ENCODE data around the gene CUX1. TPM values are rescaled to one million over a fixed set of nuclear protein-coding genes. Genes with fewer than 3 reads are reported as not detected.
"Not testable (repeated sequence)": the region's sequence is repeated elsewhere in the genome, so short reads cannot be mapped to it uniquely, and the experiment has no call there.

The CUX1 gene
- total RNA-seq, 4 donors from 2014 or later = 64.1 to 142 (median 111) TPM

DNA sequence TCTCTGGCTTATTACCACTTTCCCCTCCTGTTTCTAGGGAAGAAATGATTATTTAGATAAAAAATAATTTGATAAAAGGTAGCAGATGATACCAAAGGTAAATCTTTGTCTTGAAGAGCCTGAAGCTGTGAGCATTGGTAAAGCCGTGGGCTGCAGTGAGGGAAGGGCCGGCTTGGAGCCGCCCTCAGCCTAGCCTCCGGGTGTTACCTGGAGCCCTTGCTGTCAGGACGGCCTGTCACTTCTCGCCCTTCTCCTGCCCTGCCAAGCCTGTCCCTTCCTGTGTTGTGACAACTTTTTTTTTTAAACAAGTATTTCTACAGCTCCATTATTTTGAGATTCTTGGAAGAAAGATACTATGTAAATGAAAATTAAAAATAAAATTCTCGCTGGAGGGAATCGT, 7.0 kb downstream of the CUX1 start:
- H3K4me3 ChIP-seq = no peak overlapping the region
- no peak overlapping the region for H3K27ac ChIP-seq
- no peaks in the 10 kb centered on the region for H3K27me3 ChIP-seq
- no peak for TF ChIP-seq POLR2A (IDR thresholded peaks at IDR 0.05)
- H3K4me1 ChIP-seq = no peaks in the 10 kb centered on the region
- H3K36me3 ChIP-seq = no peaks in the 10 kb centered on the region
- no peak for DNase-seq
- H3K9me3 ChIP-seq = no peaks in the 10 kb centered on the region

DNA sequence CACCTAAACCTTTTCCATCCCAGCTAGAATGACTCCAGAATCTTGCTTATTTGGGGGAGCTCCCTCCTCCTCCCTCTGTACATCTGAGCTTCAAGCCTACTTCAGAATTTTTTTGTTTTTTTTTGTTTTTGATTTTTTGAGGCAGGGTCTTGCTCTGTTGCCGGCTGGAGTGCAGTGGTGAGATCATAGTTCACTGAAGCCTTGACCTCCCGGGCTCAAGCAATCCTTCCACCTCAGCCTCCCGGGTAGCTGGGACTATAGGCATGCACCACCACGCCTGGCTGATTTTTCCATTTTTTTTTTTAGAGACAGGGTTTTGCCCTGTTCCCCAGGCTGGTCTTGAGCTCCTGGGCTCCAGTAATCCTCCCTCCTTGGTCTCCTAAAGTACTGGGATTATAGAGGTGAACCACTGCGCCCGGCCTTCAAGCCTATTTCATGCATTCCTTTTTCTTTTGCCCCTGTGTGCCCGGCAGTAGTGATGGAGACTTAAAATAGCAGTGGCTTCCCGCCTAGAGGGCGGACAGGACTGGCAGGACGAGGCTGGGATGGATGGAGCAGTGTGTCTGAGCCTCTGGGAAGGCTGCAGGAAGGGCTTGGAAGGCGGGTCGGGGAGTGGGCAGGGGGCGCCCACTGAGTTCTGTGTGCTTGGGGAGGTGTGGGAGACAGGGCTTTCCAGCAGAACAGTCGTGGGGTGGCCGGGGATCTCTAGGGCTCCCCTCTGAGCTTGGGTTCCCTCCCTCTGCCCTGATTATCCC, 8.8 kb downstream of the CUX1 start:
- Histone ChIP-seq H3K4me1 (no peaks in the 10 kb centered on the region), H3K27me3 (no peaks in the 10 kb centered on the region), H3K4me3 (no peak overlapping the region), H3K27ac (no peak overlapping the region), H3K36me3 (no peaks in the 10 kb centered on the region), H3K9me3 (no peaks in the 10 kb centered on the region)
- DNase-seq = no peak
- TF ChIP-seq, protein P1, sequence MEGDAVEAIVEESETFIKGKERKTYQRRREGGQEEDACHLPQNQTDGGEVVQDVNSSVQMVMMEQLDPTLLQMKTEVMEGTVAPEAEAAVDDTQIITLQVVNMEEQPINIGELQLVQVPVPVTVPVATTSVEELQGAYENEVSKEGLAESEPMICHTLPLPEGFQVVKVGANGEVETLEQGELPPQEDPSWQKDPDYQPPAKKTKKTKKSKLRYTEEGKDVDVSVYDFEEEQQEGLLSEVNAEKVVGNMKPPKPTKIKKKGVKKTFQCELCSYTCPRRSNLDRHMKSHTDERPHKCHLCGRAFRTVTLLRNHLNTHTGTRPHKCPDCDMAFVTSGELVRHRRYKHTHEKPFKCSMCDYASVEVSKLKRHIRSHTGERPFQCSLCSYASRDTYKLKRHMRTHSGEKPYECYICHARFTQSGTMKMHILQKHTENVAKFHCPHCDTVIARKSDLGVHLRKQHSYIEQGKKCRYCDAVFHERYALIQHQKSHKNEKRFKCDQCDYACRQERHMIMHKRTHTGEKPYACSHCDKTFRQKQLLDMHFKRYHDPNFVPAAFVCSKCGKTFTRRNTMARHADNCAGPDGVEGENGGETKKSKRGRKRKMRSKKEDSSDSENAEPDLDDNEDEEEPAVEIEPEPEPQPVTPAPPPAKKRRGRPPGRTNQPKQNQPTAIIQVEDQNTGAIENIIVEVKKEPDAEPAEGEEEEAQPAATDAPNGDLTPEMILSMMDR (IDR thresholded peaks at IDR 0.05) = no peak
- TF ChIP-seq POLR2A (IDR thresholded peaks at IDR 0.05) = no peak

DNA sequence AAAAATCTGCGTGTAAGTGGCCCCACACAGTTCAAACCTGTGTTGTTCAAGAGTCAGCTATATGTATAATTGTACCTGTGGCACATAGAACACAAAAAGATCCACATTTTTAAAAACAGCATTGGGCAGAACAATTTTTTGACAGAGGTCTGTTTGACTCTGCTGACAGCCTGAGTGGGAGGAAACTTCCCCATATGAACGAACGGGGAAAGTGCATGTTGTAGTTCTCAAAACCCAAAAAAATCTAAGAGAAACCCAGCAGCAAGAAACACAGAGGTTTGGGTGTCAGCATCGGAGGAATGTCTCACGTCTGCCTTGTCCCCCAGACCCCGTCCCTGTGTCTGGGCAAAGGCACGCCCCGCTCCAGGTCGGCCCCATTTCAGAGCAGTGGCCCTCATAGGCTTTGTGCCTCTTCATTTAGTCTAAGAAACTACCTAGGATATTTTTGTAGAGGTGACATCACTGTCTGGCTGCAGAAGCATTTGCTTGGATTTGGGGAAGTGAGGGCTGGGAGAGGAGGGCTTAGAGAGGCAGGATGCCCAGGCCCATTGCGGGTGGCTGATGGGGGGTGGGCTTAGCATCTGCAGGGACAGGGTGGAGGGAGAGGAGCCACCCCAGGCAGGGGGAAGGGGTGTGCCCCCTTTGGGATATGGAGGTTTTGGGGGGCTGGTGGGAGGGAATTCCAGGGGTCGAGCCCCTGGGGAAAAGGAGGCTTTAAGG, 11.0 kb downstream of the CUX1 start:
- no peak for TF ChIP-seq POLR2A (IDR thresholded peaks at IDR 0.05)
- TF ChIP-seq, protein P1 (IDR thresholded peaks at IDR 0.05) = no peak
- DNase-seq = peak in 1 of 3 donors; percentile 9
- H3K36me3 ChIP-seq = no peaks in the 10 kb centered on the region
- no peaks in the 10 kb centered on the region for H3K4me1 ChIP-seq
- no peak overlapping the region for H3K27ac ChIP-seq
- no peaks in the 10 kb centered on the region for H3K9me3 ChIP-seq
- no peak overlapping the region for H3K4me3 ChIP-seq
- H3K27me3 ChIP-seq = no peaks in the 10 kb centered on the region

DNA sequence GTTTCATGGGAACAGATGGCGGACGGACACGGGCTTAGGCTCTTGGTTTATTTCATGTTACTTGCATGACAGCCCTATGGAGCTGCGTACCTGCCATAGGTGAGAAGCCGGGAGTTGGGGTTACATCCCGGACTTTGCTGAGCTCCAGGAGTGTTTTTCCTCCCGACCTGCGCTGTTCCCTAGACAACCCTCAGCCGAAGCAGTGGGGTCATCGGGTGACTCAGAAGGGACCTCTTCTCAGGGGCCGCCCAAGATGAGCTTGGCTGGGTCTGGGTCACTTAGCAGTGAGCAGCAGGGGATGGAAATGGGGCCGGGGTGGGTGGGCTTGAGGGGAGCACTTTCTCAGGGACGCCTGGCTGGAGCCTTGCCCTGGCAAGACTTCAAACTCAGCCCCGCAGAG, 11.9 kb downstream of the CUX1 start:
- Histone ChIP-seq H3K4me3 (no peak overlapping the region), H3K4me1 (no peaks in the 10 kb centered on the region), H3K27ac (no peak overlapping the region), H3K36me3 (no peaks in the 10 kb centered on the region), H3K27me3 (no peaks in the 10 kb centered on the region), H3K9me3 (no peaks in the 10 kb centered on the region)
- DNase-seq = peak in 1 of 3 donors; percentile 9
- no peak for TF ChIP-seq POLR2A (IDR thresholded peaks at IDR 0.05)
- TF ChIP-seq, protein P1 (IDR thresholded peaks at IDR 0.05) = no peak

DNA sequence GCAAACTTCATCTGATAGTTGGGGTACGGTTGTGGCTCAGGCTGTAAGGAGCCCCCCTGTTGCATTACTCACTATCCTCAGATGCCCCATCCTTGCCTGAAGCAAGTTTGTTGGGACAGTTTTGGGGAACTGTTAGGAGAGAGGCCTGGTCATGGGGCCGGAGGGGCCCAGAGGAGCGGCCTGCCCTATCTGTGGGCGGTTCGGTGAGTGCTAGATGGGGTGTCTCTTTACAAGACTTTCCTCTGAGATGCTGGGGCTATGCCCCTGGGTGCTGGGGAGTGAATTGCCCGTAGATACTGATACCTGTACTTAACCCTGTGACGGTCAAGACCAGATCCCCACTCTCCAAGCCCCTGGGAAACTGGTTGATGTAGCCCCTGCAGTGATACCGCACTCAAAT, 12.4 kb downstream of the CUX1 start:
- Histone ChIP-seq H3K27me3 (no peaks in the 10 kb centered on the region), H3K9me3 (no peaks in the 10 kb centered on the region), H3K4me1 (no peaks in the 10 kb centered on the region), H3K4me3 (no peak overlapping the region), H3K36me3 (no peaks in the 10 kb centered on the region), H3K27ac (no peak overlapping the region)
- no peak for DNase-seq
- TF ChIP-seq, protein P1 (IDR thresholded peaks at IDR 0.05) = no peak
- no peak for TF ChIP-seq POLR2A (IDR thresholded peaks at IDR 0.05)

GRCh38 chr7:101831396-101831795, 14.0 kb downstream of the CUX1 start:
- not testable (repeated sequence) for H3K27ac ChIP-seq, DNase-seq, H3K36me3 ChIP-seq, H3K27me3 ChIP-seq, H3K4me3 ChIP-seq, H3K9me3 ChIP-seq, H3K4me1 ChIP-seq
